HG02981 (cell line): ENCODE results near the gene SALL1.

ENCODE experiments used
- ATAC-seq: cut with Tn5 transposase; IDR thresholded peaks from one replicate; pipeline ENCODE4 v1.9.1; 2021; ENCODE audit warnings: mild to moderate bottlenecking, moderate library complexity; ENCODE audit not compliant: unreplicated experiment

SALL1 gene

GRCh38 chr16:51143196-51143977 lies 7.7 kb downstream of the SALL1 start:
- ATAC-seq, result no peak

GRCh38 chr16:51141541-51141940 lies 9.5 kb downstream of the SALL1 start:
- ATAC-seq, result no peak

GRCh38 chr16:51141106-51141505 lies 10.0 kb downstream of the SALL1 start:
- no peak for ATAC-seq

- no peak for ATAC-seq
Measured at GRCh38 chr16:51140112-51140511, 11.0 kb downstream of the SALL1 start.

- ATAC-seq, result no peak
Measured at GRCh38 chr16:51139568-51139967, 11.5 kb downstream of the SALL1 start.

- no peak for ATAC-seq
Measured at GRCh38 chr16:51138178-51138577, 12.9 kb downstream of the SALL1 start.

GRCh38 chr16:51137097-51137496 lies 14.0 kb downstream of the SALL1 start:
- no peak for ATAC-seq

DNA sequence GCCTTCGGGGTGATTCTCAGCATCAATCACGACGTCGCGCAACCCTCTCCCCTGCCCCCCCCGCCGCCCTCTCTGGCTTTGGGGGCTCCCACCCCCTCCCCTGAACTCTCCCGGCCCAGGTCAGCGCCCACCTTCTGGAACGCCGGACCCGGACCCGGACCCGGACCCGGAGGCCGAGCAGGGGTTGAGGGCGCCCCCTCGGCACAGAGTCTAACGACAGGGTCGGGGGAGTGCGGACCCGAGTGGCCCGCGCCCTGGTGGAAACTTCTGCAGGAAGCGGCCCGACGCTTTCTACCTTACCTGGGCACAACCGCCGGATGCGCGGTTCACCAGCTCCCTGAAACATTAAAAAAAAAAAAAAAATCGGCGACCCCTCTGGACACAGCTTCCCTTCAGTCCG lies 16.2 kb downstream of the SALL1 start:
- ATAC-seq, result no peak

DNA sequence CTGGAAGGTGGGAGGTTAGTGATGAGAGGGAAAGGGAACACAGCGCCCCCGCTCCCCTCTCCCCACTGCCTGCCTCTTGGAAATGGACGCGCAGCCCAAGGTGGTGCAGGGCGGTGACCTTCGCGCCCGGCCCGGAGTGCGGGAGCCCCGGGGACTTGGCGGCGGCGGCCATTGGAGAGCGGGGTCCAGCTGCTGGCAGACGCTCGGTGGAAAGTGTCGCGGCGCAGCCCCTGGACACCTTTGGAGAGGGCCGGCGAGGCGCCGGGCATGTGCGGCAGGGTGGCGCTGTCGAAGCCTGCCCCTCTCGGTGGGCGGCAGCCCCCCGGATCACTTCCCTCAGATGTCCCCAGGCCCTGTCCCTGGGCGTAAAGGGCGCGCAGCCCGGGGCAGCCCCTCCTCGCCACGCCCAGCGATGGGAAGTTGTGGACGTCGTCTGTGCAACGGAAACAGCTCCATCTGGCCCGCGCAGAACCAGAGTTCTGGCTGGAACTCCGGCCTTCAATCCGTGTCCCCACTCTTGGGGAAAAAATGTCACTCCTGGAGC lies 16.7 kb downstream of the SALL1 start:
- no peak for ATAC-seq

DNA sequence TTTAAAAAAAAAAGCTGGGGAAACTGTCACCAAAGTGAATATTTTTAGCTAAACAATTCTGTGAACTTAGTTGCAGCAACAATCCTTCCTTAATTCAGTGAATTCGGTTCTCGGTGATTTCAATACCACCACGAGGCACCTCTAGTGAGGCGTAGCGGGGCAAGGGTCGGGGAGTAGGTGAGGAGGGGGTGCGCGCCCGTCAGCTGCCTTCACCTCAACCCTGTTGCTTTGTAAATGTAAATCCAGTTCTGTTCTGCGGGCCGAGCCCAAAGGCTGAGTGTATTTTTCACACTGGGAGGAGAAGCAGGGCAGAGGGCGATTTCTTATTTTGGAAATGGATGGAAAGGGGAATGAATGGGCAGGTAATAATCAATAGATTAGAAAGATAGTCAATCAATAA lies 17.4 kb downstream of the SALL1 start:
- no peak for ATAC-seq

- ATAC-seq, result no peak
Measured at GRCh38 chr16:51133183-51133582, 17.9 kb downstream of the SALL1 start.

DNA sequence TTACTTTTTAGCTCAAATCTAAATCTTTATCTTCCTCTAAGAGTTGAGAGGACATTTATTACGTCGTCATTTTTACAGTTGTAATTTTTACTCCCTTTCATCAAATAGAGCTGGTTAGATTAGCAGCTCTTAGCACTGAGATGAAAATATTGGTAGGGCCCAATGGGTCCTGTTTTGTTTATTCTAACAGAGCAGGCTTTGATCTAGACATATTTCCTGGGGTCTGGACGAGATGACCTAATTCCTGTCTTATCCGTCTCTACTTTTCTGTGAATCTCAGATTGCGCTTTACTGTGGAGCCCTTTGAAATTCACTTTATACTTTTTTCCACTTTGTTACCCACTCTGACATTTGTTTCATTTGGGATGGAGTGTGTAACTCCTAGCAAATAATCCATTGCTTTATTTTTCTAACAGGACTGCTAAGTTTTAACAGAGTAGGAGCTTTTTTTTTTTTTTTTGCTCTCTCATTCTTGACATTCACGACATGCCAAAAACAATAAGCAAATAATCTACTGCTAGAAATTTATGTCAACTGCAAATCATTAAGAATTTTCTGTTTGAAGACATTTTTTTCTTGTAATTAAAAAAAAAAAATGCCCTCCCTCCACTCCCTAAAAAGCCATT lies 18.5 kb downstream of the SALL1 start:
- ATAC-seq, result no peak

- no peak for ATAC-seq
Measured at GRCh38 chr16:51131619-51132018, 19.5 kb downstream of the SALL1 start.

DNA sequence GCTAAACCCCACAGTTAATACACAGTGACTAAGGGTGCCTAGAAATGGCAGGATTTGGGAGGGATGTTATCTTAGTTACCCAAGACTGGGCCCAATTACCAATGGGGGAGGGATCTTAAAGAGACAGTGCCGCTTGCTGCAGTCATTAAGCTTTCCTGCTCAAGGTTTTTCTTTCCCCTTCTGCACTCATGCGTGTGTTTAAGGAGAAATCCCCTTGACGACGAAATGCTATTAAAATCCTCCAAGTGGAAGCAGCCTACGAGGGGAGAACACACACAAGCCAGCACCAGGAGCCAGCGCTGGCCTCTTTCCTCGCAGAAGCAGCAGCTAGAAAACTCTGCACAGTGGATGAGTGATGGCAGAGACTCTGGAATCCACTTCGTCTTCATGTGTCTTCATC lies 22.0 kb downstream of the SALL1 start:
- no peak for ATAC-seq

DNA sequence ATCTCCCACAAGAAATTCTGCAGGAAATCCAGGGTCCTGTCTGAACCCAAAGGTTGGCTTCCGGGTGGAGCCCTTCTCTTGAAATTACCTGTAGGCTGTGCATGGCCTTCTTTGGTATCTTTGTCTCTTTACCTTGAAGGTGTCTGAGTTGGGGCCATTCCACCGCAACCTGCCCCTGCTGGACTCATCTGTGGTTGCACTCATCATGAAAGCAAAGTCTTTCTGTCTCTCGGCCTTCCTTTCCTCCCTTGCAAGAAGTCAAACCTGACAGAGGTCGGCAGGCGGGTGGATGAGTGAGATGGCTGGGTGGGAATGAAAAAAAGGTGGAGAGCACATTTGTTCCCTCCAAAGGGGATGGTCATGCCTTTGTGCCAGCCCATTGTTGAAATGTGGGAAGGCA lies 25.1 kb downstream of the SALL1 start:
- ATAC-seq, result no peak

- no peak for ATAC-seq
Measured at GRCh38 chr16:51124896-51125295, 26.2 kb downstream of the SALL1 start.

DNA sequence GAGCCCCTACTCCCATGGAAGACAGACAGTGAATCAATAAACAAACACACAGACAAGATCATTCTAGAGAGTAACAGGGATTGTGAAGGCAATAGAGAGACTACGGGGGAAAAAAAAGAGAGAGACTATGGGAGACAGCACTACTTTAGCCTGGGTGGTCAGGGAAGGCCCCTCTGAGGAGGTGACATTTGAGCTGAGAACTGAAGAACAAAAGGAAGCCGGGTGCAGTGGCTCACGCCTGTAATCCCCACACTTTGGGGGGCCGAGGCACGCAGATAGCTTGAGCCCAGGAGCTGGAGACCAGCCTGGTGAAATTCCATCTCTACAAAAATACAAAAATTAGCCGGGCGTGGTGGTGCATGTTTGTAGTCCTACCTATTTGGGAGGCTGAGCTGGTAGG lies 29.2 kb downstream of the SALL1 start:
- ATAC-seq, result no peak

DNA sequence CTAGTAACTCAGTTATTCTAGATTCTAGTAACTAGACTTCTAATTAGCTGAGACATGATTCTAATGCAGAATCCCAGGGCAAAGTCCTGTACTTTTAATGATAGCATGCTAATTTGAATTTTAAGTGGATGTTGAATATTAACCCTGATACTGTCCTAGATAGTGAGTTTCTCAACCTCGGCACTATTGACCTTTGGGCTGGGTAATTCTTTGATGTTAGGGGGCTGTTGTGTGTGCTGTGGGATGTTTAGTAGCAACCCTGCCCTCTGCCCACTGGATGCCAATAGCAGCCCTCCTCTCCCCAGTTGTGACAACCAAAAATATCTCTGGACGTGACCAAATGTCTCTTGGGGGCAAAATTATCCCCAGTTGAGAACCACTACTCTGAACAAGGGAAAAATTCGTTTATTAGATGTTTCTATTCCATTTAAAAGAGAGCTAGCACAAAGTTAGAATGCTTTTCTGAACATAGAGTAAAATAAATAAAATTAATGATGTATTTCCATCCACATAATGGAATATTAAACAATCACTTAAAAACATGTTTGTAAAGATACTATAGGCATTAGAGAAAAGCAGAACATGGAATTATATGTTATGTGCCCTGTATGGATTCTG lies 30.2 kb downstream of the SALL1 start:
- no peak for ATAC-seq

DNA sequence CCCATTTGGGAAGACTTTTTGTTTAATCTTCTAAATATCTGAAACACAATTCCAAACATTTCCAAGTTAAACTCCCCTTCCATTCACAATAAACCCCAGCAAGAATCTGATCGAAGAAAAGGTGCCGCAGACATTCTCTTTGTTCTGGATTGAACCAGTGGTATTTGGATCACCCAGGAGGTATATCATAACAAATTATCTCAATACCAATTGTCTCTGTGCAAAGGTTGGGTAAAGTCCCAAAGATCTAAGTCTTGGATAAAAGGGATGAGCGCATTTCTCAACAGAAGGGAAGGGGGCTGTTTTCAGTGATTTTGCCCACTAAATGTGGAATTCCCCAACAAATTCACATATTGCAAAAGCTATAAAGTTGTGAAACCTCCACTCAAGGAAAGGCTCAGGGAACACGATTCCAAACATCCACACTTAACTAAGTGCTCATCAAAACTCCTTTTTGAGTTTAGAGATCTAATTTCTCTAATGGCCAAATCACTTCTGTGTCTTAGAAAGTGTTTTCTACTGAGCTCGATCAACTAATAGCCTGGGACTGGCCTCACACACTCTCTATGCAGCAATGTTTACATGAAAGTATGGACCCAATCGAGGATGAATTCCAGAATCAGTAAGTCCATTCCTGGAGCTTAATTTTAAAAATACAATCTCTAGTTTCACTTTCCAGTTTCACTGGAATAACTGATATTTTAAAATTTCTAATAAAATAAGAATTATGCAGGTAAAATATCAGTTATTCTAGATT lies 30.9 kb downstream of the SALL1 start:
- ATAC-seq, result no peak

- ATAC-seq, result no peak
Measured at GRCh38 chr16:51119556-51119955, 31.5 kb downstream of the SALL1 start.

DNA sequence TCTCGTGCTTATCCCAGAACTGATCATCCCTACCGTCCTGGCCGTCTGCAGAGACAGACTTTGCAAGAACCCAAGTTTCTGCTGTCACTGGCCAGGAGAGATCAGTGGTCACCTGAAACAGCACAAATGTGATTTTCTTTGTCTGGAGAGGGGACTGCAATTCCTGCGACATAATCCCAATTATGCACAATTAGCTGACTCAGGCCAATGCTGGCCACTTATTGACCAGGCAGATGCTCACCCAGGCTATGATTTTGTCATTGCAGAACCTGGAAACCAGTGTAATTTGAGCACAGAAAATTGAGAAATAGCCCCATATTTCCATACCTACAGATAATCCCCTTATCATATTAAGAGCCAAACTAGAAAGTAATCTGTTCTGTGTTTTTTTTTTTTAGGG lies 34.7 kb downstream of the SALL1 start:
- no peak for ATAC-seq
